ENCODE data around the gene TRPC1.

Gene TRPC1

GRCh38 chr3:142846779-142847577 is 123.1 kb downstream of the TRPC1 start:
- DNase-seq, result peak; percentile 11

GRCh38 chr3:142849148-142849547 is 125.3 kb downstream of the TRPC1 start:
- no peak for DNase-seq

GRCh38 chr3:142850395-142851023 is 126.7 kb downstream of the TRPC1 start:
- peak; percentile 94 for DNase-seq

GRCh38 chr3:142852009-142852408 is 128.2 kb downstream of the TRPC1 start:
- peak; percentile 58 for DNase-seq

DNA sequence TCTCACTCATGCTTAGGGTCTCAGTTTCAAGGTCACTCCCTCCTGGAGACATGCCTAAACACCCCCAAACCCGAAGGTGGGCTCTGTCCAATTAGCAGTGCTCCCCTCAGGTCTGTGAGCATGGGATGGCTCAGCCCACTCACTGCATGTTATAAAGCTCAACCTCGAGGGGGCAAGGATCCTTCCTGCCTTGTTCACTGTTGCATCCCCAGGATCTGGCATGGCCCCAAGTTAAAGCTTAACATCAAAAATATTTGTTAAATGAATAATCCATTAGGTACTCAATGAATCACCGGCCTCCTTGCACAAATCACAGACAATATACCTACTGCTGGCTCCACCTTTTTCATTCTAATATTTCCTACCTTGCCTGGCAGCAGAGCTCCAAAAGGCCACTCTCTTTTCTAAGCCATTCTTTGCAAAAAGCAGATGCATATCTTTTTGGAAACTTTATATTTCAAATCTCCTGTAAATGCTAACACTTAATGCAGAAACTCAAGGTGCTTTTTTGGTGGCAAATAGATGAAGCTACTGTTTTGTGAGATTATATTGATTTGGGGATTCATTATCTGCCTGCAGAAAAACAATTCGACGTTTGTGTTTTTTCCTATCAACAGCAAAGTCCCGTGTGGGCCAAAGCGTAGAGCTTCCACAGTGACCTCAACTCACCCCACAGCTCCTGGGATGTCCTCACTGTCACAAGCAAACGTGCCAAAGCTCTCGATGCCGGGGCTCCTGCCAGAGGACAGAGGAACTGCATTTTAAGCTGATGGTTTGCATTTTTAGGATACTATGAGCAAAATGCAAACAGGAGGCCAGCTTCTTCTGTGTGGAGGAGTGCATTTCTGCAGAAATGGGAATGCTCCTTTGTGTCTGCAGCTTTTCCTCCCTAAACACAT is 129.7 kb downstream of the TRPC1 start:
- DNase-seq, result peak; percentile 73

GRCh38 chr3:142857056-142857455 is 133.2 kb downstream of the TRPC1 start:
- DNase-seq, result peak; percentile 98

All from NCI-H1694 treated with DMSO at 0.1 percent for 48 hours (cell line).